H1 (cell line): ENCODE measurements around the gene KIF11. TPM values are rescaled to one million over a fixed set of nuclear protein-coding genes. Genes with fewer than 3 reads are reported as not detected.

ENCODE experiments used
- CTCF ChIA-PET: fragments of 300-600 bp; sonication (Branson Sonifier 250); formaldehyde crosslinking; loops from one replicate; lab custom pipeline; 2021; ENCODE audit not compliant: partially characterized antibody; lab: Charles Lee
- POLR2A ChIA-PET: fragments of 300-600 bp; sonication (Branson Sonifier 250); formaldehyde crosslinking; loops from one replicate; lab custom pipeline; 2021; ENCODE audit warnings: inconsistent platforms; ENCODE audit not compliant: partially characterized antibody; lab: Charles Lee
- DNase-seq, 2 experiments: peaks; one replicate each; pipeline versions ENCODE4 v3.0.0 to v3.0.0-alpha.2; 2010 to 2022; ENCODE audit warnings: low spot score in 2 of 2, low read depth in 1 of 2, mixed read lengths in 1 of 2
- FAIRE-seq: peaks from 2 replicates; lab custom pipeline; 2011; peaks lifted over from hg19 to GRCh38; lab: Jason Lieb, UNC
- H2AFZ ChIP-seq: 2 replicates; pipeline ENCODE4 v1.8.1; 2012; ENCODE audit warnings: low read length, inconsistent platforms
- H2AK5ac ChIP-seq: 2 replicates; pipeline ENCODE4 v1.6.1; 2013; ENCODE audit warnings: low read depth, low read length
- H2BK120ac ChIP-seq: replicated peaks from 2 replicates; pipeline ENCODE3; 2013; ENCODE audit warnings: low read depth, low read length, inconsistent platforms
- H2BK12ac ChIP-seq: 2 replicates; pipeline ENCODE4 v1.6.1; 2013; ENCODE audit warnings: low read depth, low read length
- H2BK15ac ChIP-seq: 2 replicates; pipeline ENCODE4 v1.6.1; 2013; ENCODE audit warnings: low read length
- H2BK20ac ChIP-seq: 2 replicates; pipeline ENCODE4 v1.6.1; 2013; ENCODE audit warnings: low read length
- H2BK5ac ChIP-seq: 2 replicates; pipeline ENCODE4 v1.6.1; 2013; ENCODE audit warnings: low read depth, low read length
- H3K14ac ChIP-seq: 2 replicates; pipeline ENCODE4 v1.6.1; 2013; ENCODE audit warnings: inconsistent platforms; ENCODE audit not compliant: insufficient read length
- H3K18ac ChIP-seq: 2 replicates; pipeline ENCODE4 v1.6.1; 2013; ENCODE audit warnings: low read length; ENCODE audit errors: extremely low read depth
- H3K23ac ChIP-seq: 2 replicates; pipeline ENCODE4 v1.6.1; 2013; ENCODE audit warnings: inconsistent platforms; ENCODE audit not compliant: insufficient read length
- H3K23me2 ChIP-seq: 2 replicates; pipeline ENCODE4 v1.6.1; 2013; ENCODE audit warnings: low read depth, low read length
- H3K27ac ChIP-seq: 2 replicates; pipeline ENCODE4 v1.6.1; 2011; ENCODE audit warnings: low read depth, low read length, inconsistent platforms
- H3K27me3 ChIP-seq, 4 experiments: replicated peaks in 1 of 4; 1 replicate in 1 of 4; 2 replicates in 3 of 4; pipeline versions ENCODE4 v1.6.1 to v1.8.1; 2011 to 2013; ENCODE audit warnings: low read length in 3 of 4, mild to moderate bottlenecking in 3 of 4, inconsistent platforms in 2 of 4, mixed read lengths in 2 of 4, moderate library complexity in 1 of 4; ENCODE audit not compliant: control insufficient read depth in 3 of 4, insufficient read depth in 3 of 4; ENCODE audit errors: extremely low read depth in 1 of 4
- H3K36me3 ChIP-seq, 4 experiments: 2 replicates each; pipeline versions ENCODE4 v1.6.1 to v1.8.1; 2011 to 2013; ENCODE audit warnings: mild to moderate bottlenecking in 4 of 4, low read length in 3 of 4, moderate library complexity in 2 of 4, control low read depth in 1 of 4, inconsistent platforms in 1 of 4; ENCODE audit not compliant: insufficient read depth in 4 of 4, control insufficient read depth in 2 of 4
- H3K4ac ChIP-seq: replicated peaks from 2 replicates; pipeline ENCODE3; 2013; ENCODE audit warnings: low read length, low read depth, mixed read lengths, inconsistent platforms; ENCODE audit not compliant: insufficient read length
- H3K4me1 ChIP-seq, 4 experiments: replicated peaks in 1 of 4; 1 replicate in 1 of 4; 2 replicates in 3 of 4; pipeline versions ENCODE4 v1.6.1 to v1.8.1; 2011 to 2013; ENCODE audit warnings: low read length in 3 of 4, inconsistent platforms in 2 of 4, mixed read lengths in 1 of 4; ENCODE audit not compliant: insufficient read depth in 4 of 4, control insufficient read depth in 3 of 4
- H3K4me2 ChIP-seq, 2 experiments: 2 replicates each; pipeline versions ENCODE4 v1.6.1 to v1.8.1; 2011 to 2013; ENCODE audit warnings: low read depth in 2 of 2, low read length in 2 of 2, control low read depth in 1 of 2, inconsistent platforms in 1 of 2, mild to moderate bottlenecking in 1 of 2; ENCODE audit not compliant: insufficient read depth in 1 of 2
- H3K4me3 ChIP-seq, 4 experiments: fragments of 200-600, 300-600 bp in 1 of 4; sonication (generic), shearing (Covaris generic), sonication (Bioruptor Twin) in 1 of 4; 2 replicates each; pipeline versions ENCODE4 v1.5.1 to v1.8.1; 2011 to 2016; ENCODE audit warnings: low read length in 4 of 4, low read depth in 3 of 4, control low read depth in 2 of 4, inconsistent platforms in 2 of 4, mild to moderate bottlenecking in 2 of 4, mixed read lengths in 1 of 4, moderate library complexity in 1 of 4; ENCODE audit not compliant: insufficient read depth in 2 of 4; ENCODE audit errors: extremely low read depth in 1 of 4
- H3K56ac ChIP-seq: replicated peaks from 2 replicates; pipeline ENCODE3; 2013; ENCODE audit warnings: low read depth, mild to moderate bottlenecking, mixed read lengths, low read length, inconsistent platforms; ENCODE audit not compliant: insufficient read length
- H3K79me1 ChIP-seq: 2 replicates; pipeline ENCODE4 v1.6.1; 2013; ENCODE audit warnings: low read depth, low read length, control low read depth
- H3K79me2 ChIP-seq, 2 experiments: 2 replicates each; pipeline versions ENCODE4 v1.6.1 to v1.8.1; 2012 to 2013; ENCODE audit warnings: low read length in 2 of 2, mild to moderate bottlenecking in 2 of 2, inconsistent platforms in 1 of 2; ENCODE audit not compliant: insufficient read depth in 2 of 2, control insufficient read depth in 1 of 2
- H3K9ac ChIP-seq, 4 experiments: replicated peaks in 1 of 4; 1 replicate in 1 of 4; 2 replicates in 3 of 4; pipeline versions ENCODE4 v1.6.1 to v1.8.1; 2011 to 2013; ENCODE audit warnings: low read depth in 3 of 4, low read length in 3 of 4, control low read depth in 2 of 4, mild to moderate bottlenecking in 2 of 4, moderate library complexity in 2 of 4, inconsistent platforms in 1 of 4; ENCODE audit errors: extremely low read depth in 1 of 4
- H3K9me3 ChIP-seq, 2 experiments: 2 replicates each; pipeline versions ENCODE4 v1.6.1 to v1.8.1; 2012 to 2013; ENCODE audit warnings: mild to moderate bottlenecking in 2 of 2, moderate library complexity in 2 of 2, control low read depth in 1 of 2, inconsistent platforms in 1 of 2, low read depth in 1 of 2, low read length in 1 of 2, mixed read lengths in 1 of 2; ENCODE audit not compliant: insufficient read depth in 2 of 2
- H4K20me1 ChIP-seq, 2 experiments: replicated peaks in 1 of 2; 2 replicates each; pipeline versions ENCODE3 to v1.8.1; 2011 to 2013; ENCODE audit warnings: inconsistent platforms in 2 of 2, low read length in 2 of 2, mild to moderate bottlenecking in 1 of 2; ENCODE audit not compliant: insufficient read depth in 2 of 2, control insufficient read depth in 1 of 2
- H4K5ac ChIP-seq: 2 replicates; pipeline ENCODE4 v1.6.1; 2013; ENCODE audit warnings: low read length, low read depth, mixed read lengths, inconsistent platforms; ENCODE audit not compliant: insufficient read length
- H4K8ac ChIP-seq: 2 replicates; pipeline ENCODE4 v1.8.0; 2013; ENCODE audit warnings: mild to moderate bottlenecking, moderate library complexity, low read length, inconsistent platforms; ENCODE audit not compliant: insufficient read depth; ENCODE audit errors: extremely low read depth
- H4K91ac ChIP-seq: replicated peaks from 2 replicates; pipeline ENCODE3; 2013; ENCODE audit warnings: low read length, mixed read lengths, inconsistent platforms; ENCODE audit not compliant: insufficient read length
- CTCF ChIP-seq, 3 experiments: IDR thresholded peaks; 1 replicate in 2 of 3; 2 replicates in 1 of 3; pipeline versions ENCODE4 v1.5.1 to v1.6.1; 2011; ENCODE audit warnings: low read length in 3 of 3, mild to moderate bottlenecking in 3 of 3, inconsistent platforms in 2 of 3, low read depth in 1 of 3, moderate library complexity in 1 of 3; ENCODE audit not compliant: insufficient read depth in 1 of 3; ENCODE audit errors: control extremely low read depth in 1 of 3
- TAF7 ChIP-seq: optimal IDR thresholded peaks from 2 replicates; pipeline ENCODE3; 2011; ENCODE audit warnings: low read depth, mild to moderate bottlenecking, inconsistent platforms, low read length, moderate library complexity, borderline replicate concordance
- WGBS, 2 experiments: shearing (Covaris generic) in 1 of 2; methylation state at CpG; one replicate each; pipeline versions ENCODE4 v1.1.6 to v1.1.7; 2013 to 2015; ENCODE audit warnings: low lambda C conversion rate in 2 of 2, mixed read lengths in 2 of 2, inconsistent platforms in 1 of 2, low coverage in 1 of 2, missing lambda C conversion rate in 1 of 2; ENCODE audit not compliant: insufficient replicate concordance in 2 of 2, insufficient coverage in 1 of 2, insufficient read length in 1 of 2; ENCODE audit errors: extremely low coverage in 1 of 2, missing lambda C conversion rate in 1 of 2; 5-methylcytosine and 5-hydroxymethylcytosine counted together
- polyA plus RNA-seq, 7 experiments: library from polyadenylated mRNA; depleted of rRNA in 3 of 7; stranded (reverse) in 5 of 7; unstranded in 2 of 7; fragments of >200 nt in 5 of 7; fragments of 200-250 nt in 2 of 7; gene quantifications; 1 replicate in 5 of 7; 2 replicates in 1 of 7; 4 replicates in 1 of 7; pipeline versions ENCODE4 v1.2.1 to v1.2.3, GENCODE V29; 2011 to 2013; ENCODE audit warnings: missing spikeins in 2 of 7, mixed read lengths in 2 of 7
- total RNA-seq: library from RNA; stranded (reverse); fragmentation: NEBNext Ultra II Directional; extraction: Animal tissue kit (Norgen Biotek cat#: 25700); gene quantifications from 2 replicates; pipeline ENCODE4 v1.2.1, GENCODE V29; 2021

The KIF11 gene
- total and polyA plus RNA-seq, 2 of the 8 experiments (the other 6 are each of a cell fraction or from before 2014, with no cell fraction given) = 11.1 to 59.2 TPM

DNA sequence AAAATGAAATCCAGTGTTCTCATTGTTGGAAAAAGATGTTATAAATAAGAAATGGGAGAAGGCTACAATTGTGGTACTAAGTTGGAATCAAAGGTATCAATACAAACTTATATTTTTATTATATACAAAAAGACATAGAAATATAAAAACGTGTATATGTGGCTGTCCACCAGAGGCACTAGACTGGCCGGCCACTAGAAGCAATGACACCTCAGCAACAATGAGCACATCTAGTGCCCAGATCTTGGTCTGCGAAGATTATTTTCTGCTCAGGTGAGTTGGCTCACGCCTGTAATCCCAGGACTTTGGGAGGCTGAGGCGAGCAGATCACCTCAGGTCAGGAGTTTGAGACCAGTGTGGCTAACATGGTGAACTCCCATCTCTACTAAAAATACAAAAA is 40.6 kb upstream of the KIF11 start:
- Histone ChIP-seq H3K4ac (no peak overlapping the region), H3K36me3 (peaks cover 0 to 3% (median 0%) of the 10 kb centered on the region in 4 experiments; a peak in 2 of 8 replicates), H4K5ac (no peak overlapping the region), H2BK20ac (no peak overlapping the region), H3K18ac (no peak overlapping the region), H3K27ac (no peak overlapping the region), H3K79me2 (peaks cover 3 to 20% of the 10 kb centered on the region in 2 experiments; a peak in 2 of 4 replicates), H3K9ac (no peak overlapping the region), H4K8ac (no peak overlapping the region), H3K23me2 (no peaks in the 10 kb centered on the region), H3K9me3 (peaks cover 0 to 5% of the 10 kb centered on the region in 2 experiments; a peak in 2 of 4 replicates), H3K27me3 (no peaks in the 10 kb centered on the region), H2BK120ac (no peak overlapping the region), H3K4me2 (no peak overlapping the region), H2AK5ac (no peak overlapping the region), H4K91ac (no peak overlapping the region), H4K20me1 (no peaks in the 10 kb centered on the region), H3K14ac (no peak overlapping the region), H2AFZ (no peak overlapping the region), H2BK12ac (no peak overlapping the region), H3K4me3 (no peak overlapping the region), H3K79me1 (no peaks in the 10 kb centered on the region; the same call in 1 of the 2 replicates), H3K23ac (no peak overlapping the region), H3K4me1 (no peaks in the 10 kb centered on the region), H2BK5ac (no peak overlapping the region), H2BK15ac (no peak overlapping the region), H3K56ac (no peak overlapping the region)
- POLR2A ChIA-PET = no interaction called here
- no peak for DNase-seq
- FAIRE-seq = no peak
- 93% methylated on average over 5 of the region's 5 CpGs; no CpG with 5 or more reads in 1 of the 2 experiments for WGBS, 2 experiments
- TF ChIP-seq CTCF (IDR thresholded peaks at IDR 0.05; ENCODE audit: control extremely low read depth in 1 of 3, insufficient read depth in 1 of 3, low read depth in 1 of 3, low read length in 3 of 3) (peak; percentile 8 to 26 (median 19); a peak in 2 of 4 replicates), TAF7 (no peak)
- CTCF ChIA-PET = interaction anchor here (0.6 to 1.4 kb wide), 6 partner anchors 8 to 109 kb away, joined by 3 to 5 read pairs (median 4); no protein-coding TSS in a partner anchor
